K562 (cell line): Measurements from ENCODE around the gene SPATC1L. TPM values are rescaled to one million over a fixed set of nuclear protein-coding genes. Genes with fewer than 3 reads are reported as not detected.

ENCODE experiments used
- RFX5 ChIP-seq: IDR thresholded peaks from 2 replicates; pipeline ENCODE4 v1.6.1; 2011; ENCODE audit warnings: low read depth, mild to moderate bottlenecking, improper control_type of control experiment, low read length
- ZNF589 ChIP-seq: fragments of 200-800 bp; sonication (Bioruptor generic); IDR thresholded peaks from 2 replicates; pipeline ENCODE4 v1.6.1; 2016; ENCODE audit warnings: low read depth, missing genetic modification characterization, missing compliant biosample characterization
- ZNF717 ChIP-seq: fragments of 250-450 bp; sonication (Bioruptor Pico); IDR thresholded peaks from 2 replicates; pipeline ENCODE4 v1.5.0; 2021
- polyA plus RNA-seq, 8 experiments: library from polyadenylated mRNA; depleted of rRNA in 4 of 8; stranded (reverse) in 5 of 8; unstranded in 3 of 8; fragments of >200 nt; fragmentation: Nextera tagmentation in 2 of 8; fragmentation: Illumina TruSeq in 1 of 8; extraction: Ambion mirVana in 2 of 8; extraction: Trizol in 1 of 8; gene quantifications; 2 replicates each; pipeline versions ENCODE4 v1.2.1 to v1.2.3, GENCODE V29; 2011 to 2014; ENCODE audit warnings: inconsistent platforms in 1 of 8, missing spikeins in 1 of 8
- total RNA-seq, 7 experiments: library from RNA; depleted of rRNA in 6 of 7; stranded (reverse); fragments of >200 nt in 6 of 7; fragmentation: Illumina TruSeq in 2 of 7; extraction: Trizol in 2 of 7; gene quantifications; 2 replicates each; pipeline versions ENCODE4 v1.2.1 to v1.2.3, GENCODE V29; 2011 to 2021; ENCODE audit warnings: low replicate concordance in 1 of 7
- TF ChIP-seq, protein P1 (sequence below): fragments of 250-450 bp; sonication (Bioruptor Pico); IDR thresholded peaks from 2 replicates; pipeline ENCODE4 v1.4.0; 2020; ENCODE audit warnings: borderline replicate concordance
- TF ChIP-seq, protein P2 (sequence below): sonication (generic); formaldehyde crosslinking; IDR thresholded peaks from 2 replicates; pipeline ENCODE4 v1.8.0; 2022; ENCODE audit warnings: mild to moderate bottlenecking, missing genetic modification reagents
- TF ChIP-seq, protein P3 (sequence below): fragments of 250-450 bp; sonication (Bioruptor Pico); IDR thresholded peaks from 2 replicates; pipeline ENCODE4 v1.8.0; 2022; ENCODE audit warnings: moderate library complexity, mild to moderate bottlenecking, inconsistent platforms
- TF ChIP-seq, protein P4 (sequence below): fragments of 450-650 bp; formaldehyde crosslinking; IDR thresholded peaks from 2 replicates; pipeline ENCODE4 v1.4.0; 2022; ENCODE audit warnings: missing genetic modification characterization

The SPATC1L gene
- total and polyA plus RNA-seq, 9 of the 15 experiments (the other 6 are each of a cell fraction or from before 2014, with no cell fraction given), result 0.14 to 121 (median 34.0) TPM; not detected in 1

DNA sequence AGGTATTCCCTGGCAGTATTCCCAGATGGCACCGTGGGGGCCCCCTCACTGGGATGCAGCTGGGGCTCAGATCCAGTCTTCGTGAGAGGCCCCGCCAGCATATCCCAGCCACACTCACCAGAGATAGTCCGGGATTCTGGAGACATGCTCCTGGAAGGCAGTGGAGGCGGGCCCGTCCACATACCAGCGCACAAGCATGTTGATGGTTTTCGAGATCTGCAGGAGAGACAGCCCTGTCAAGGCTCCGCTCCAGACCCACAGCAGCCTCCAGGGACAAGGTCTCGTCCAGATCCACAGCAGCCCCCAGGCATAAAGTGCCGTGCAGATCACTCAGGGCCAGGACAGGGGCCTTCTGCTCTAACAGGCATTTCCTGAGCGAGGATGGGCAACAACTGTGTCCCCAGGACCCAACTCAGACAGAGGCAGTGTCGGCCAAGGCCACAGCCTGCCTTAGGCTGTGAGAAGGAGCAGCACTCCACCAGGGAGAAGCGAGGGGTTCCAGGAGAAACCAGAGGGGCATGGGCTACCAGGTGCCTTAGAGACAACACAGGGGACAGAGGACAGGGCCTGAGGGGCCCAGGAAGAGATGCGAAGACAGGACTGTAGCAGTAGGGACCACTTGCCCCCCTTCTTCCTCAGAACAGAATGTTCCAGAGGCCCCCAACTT lies 29.5 kb upstream of the SPATC1L start (continued):
- TF ChIP-seq, protein P1, sequence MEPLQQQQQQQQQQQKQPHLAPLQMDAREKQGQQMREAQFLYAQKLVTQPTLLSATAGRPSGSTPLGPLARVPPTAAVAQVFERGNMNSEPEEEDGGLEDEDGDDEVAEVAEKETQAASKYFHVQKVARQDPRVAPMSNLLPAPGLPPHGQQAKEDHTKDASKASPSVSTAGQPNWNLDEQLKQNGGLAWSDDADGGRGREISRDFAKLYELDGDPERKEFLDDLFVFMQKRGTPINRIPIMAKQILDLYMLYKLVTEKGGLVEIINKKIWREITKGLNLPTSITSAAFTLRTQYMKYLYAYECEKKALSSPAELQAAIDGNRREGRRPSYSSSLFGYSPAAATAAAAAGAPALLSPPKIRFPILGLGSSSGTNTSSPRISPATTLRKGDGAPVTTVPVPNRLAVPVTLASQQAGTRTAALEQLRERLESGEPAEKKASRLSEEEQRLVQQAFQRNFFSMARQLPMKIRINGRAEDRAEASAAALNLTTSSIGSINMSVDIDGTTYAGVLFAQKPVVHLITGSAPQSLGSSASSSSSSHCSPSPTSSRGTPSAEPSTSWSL (CRISPR knock-in tag), result no peak
- no peak for TF ChIP-seq ZNF589
- TF ChIP-seq, protein P2, sequence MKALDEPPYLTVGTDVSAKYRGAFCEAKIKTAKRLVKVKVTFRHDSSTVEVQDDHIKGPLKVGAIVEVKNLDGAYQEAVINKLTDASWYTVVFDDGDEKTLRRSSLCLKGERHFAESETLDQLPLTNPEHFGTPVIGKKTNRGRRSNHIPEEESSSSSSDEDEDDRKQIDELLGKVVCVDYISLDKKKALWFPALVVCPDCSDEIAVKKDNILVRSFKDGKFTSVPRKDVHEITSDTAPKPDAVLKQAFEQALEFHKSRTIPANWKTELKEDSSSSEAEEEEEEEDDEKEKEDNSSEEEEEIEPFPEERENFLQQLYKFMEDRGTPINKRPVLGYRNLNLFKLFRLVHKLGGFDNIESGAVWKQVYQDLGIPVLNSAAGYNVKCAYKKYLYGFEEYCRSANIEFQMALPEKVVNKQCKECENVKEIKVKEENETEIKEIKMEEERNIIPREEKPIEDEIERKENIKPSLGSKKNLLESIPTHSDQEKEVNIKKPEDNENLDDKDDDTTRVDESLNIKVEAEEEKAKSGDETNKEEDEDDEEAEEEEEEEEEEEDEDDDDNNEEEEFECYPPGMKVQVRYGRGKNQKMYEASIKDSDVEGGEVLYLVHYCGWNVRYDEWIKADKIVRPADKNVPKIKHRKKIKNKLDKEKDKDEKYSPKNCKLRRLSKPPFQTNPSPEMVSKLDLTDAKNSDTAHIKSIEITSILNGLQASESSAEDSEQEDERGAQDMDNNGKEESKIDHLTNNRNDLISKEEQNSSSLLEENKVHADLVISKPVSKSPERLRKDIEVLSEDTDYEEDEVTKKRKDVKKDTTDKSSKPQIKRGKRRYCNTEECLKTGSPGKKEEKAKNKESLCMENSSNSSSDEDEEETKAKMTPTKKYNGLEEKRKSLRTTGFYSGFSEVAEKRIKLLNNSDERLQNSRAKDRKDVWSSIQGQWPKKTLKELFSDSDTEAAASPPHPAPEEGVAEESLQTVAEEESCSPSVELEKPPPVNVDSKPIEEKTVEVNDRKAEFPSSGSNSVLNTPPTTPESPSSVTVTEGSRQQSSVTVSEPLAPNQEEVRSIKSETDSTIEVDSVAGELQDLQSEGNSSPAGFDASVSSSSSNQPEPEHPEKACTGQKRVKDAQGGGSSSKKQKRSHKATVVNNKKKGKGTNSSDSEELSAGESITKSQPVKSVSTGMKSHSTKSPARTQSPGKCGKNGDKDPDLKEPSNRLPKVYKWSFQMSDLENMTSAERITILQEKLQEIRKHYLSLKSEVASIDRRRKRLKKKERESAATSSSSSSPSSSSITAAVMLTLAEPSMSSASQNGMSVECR, result no peak
- TF ChIP-seq RFX5, result no peak
- no peak for TF ChIP-seq ZNF717
- TF ChIP-seq, protein P3, sequence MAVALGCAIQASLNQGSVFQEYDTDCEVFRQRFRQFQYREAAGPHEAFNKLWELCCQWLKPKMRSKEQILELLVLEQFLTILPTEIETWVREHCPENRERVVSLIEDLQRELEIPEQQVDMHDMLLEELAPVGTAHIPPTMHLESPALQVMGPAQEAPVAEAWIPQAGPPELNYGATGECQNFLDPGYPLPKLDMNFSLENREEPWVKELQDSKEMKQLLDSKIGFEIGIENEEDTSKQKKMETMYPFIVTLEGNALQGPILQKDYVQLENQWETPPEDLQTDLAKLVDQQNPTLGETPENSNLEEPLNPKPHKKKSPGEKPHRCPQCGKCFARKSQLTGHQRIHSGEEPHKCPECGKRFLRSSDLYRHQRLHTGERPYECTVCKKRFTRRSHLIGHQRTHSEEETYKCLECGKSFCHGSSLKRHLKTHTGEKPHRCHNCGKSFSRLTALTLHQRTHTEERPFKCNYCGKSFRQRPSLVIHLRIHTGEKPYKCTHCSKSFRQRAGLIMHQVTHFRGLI (CRISPR knock-in tag), result no peak
- TF ChIP-seq, protein P4, sequence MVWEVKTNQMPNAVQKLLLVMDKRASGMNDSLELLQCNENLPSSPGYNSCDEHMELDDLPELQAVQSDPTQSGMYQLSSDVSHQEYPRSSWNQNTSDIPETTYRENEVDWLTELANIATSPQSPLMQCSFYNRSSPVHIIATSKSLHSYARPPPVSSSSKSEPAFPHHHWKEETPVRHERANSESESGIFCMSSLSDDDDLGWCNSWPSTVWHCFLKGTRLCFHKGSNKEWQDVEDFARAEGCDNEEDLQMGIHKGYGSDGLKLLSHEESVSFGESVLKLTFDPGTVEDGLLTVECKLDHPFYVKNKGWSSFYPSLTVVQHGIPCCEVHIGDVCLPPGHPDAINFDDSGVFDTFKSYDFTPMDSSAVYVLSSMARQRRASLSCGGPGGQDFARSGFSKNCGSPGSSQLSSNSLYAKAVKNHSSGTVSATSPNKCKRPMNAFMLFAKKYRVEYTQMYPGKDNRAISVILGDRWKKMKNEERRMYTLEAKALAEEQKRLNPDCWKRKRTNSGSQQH (CRISPR knock-in tag), result no peak
- TF ChIP-seq, all 486 proteins: peak for 0
